SU-DHL-6 (cell line): ENCODE data around the gene TMEM9.

Experiments used
- H2AFZ ChIP-seq: fragments of 200-600 bp; sonication (generic); 2 replicates; pipeline ENCODE4 v1.6.1; 2014; ENCODE audit warnings: low read depth, mild to moderate bottlenecking, moderate library complexity, mixed read lengths, antibody characterized with exemption, low read length; ENCODE audit not compliant: severe bottlenecking
- H3F3A ChIP-seq: fragments of 200-600 bp; shearing (Covaris generic); 2 replicates; pipeline ENCODE4 v1.6.0; 2016; ENCODE audit warnings: antibody characterized with exemption, mild to moderate bottlenecking; ENCODE audit not compliant: insufficient read depth
- H3K27ac ChIP-seq: fragments of 200-600 bp; sonication (generic); 2 replicates; pipeline ENCODE4 v1.5.1; 2016; ENCODE audit warnings: low read depth, mild to moderate bottlenecking, low read length, moderate library complexity, mixed read lengths
- H3K27me3 ChIP-seq: fragments of 200-600 bp; sonication (generic), shearing (Covaris generic); 2 replicates; pipeline ENCODE4 v1.6.0; 2014; ENCODE audit warnings: mild to moderate bottlenecking, low read length
- H3K36me3 ChIP-seq: fragments of 200-600 bp; sonication (generic); 2 replicates; pipeline ENCODE4 v1.6.1; 2014; ENCODE audit warnings: mild to moderate bottlenecking, low read length, mixed read lengths
- H3K4me2 ChIP-seq: fragments of 300-600, 200-600 bp; shearing (Covaris generic), sonication (generic); 2 replicates; pipeline ENCODE4 v1.6.0; 2014; ENCODE audit warnings: low read length, low read depth, mild to moderate bottlenecking; ENCODE audit not compliant: poor library complexity, severe bottlenecking
- H3K4me3 ChIP-seq: fragments of 200-600 bp; sonication (generic); 2 replicates; pipeline ENCODE4 v1.5.1; 2014; ENCODE audit warnings: antibody characterized with exemption, low read length, mild to moderate bottlenecking, mixed read lengths; ENCODE audit not compliant: insufficient read depth, poor library complexity, severe bottlenecking
- H3K79me2 ChIP-seq: fragments of 200-600 bp; sonication (generic); 2 replicates; pipeline ENCODE4 v1.6.1; 2014; ENCODE audit warnings: mild to moderate bottlenecking, low read length, moderate library complexity; ENCODE audit not compliant: insufficient read depth
- H3K9ac ChIP-seq: fragments of 200-600 bp; sonication (generic); 2 replicates; pipeline ENCODE4 v1.7.0; 2014; ENCODE audit warnings: mild to moderate bottlenecking, low read length
- H3K9me2 ChIP-seq: fragments of 200-600 bp; sonication (generic); replicated peaks from 2 replicates; pipeline ENCODE4 v1.6.1; 2014; ENCODE audit warnings: low read length; ENCODE audit not compliant: insufficient read depth
- H3K9me3 ChIP-seq: fragments of 200-600 bp; sonication (generic); 2 replicates; pipeline ENCODE4 v1.6.1; 2014; ENCODE audit warnings: low read length, mixed read lengths; ENCODE audit not compliant: insufficient read depth
- H4K20me1 ChIP-seq: fragments of 200-600 bp; sonication (generic); 2 replicates; pipeline ENCODE4 v1.6.1; 2014; ENCODE audit warnings: low read depth, mild to moderate bottlenecking, antibody characterized with exemption, low read length, moderate library complexity, mixed read lengths
- EZH2phosphoT487 ChIP-seq: fragments of 200-600 bp; sonication (generic), shearing (Covaris generic); conservative IDR thresholded peaks from 2 replicates; pipeline ENCODE4 v1.6.1; 2018; ENCODE audit warnings: mild to moderate bottlenecking, antibody characterized with exemption, low read length, moderate library complexity, mixed read lengths
- TF ChIP-seq, protein P1 (sequence below): fragments of 200-600 bp; sonication (generic); IDR thresholded peaks from one replicate; pipeline ENCODE4 v1.5.1; 2017; ENCODE audit warnings: antibody characterized with exemption, mild to moderate bottlenecking, low read length, moderate library complexity; ENCODE audit not compliant: insufficient read depth, poor library complexity, severe bottlenecking

Gene TMEM9

DNA sequence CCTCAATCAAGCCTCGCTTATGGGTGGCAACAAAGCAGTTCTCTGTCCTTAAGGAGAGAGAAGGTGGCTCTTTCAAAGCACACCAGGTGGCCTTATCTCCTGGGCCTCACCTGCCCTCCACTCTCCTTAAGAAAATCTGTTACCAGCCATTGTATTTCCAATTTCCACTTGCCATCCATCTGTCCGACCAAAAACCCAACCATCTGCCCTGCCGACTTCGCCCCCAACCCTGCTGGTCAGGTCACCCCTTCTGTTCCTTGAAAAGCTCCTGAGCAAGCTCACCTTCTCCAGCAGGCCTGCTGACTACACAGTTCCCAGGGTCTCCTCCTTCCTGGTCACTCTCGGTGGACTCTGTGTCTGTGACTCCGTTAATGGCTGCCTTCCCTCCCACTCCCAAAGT, 35.7 kb upstream of the TMEM9 start:
- Histone ChIP-seq H3K9ac (no peak overlapping the region), H4K20me1 (no peaks in the 10 kb centered on the region), H3K4me2 (no peak overlapping the region), H2AFZ (no peak overlapping the region), H3K4me3 (no peak overlapping the region), H3K27ac (no peak overlapping the region), H3K27me3 (no peaks in the 10 kb centered on the region), H3K9me2 (no peaks in the 10 kb centered on the region), H3F3A (no peaks in the 10 kb centered on the region), H3K36me3 (no peaks in the 10 kb centered on the region), H3K79me2 (no peaks in the 10 kb centered on the region), H3K9me3 (no peaks in the 10 kb centered on the region)
- TF ChIP-seq EZH2phosphoT487 = no peak
- TF ChIP-seq, protein P1, sequence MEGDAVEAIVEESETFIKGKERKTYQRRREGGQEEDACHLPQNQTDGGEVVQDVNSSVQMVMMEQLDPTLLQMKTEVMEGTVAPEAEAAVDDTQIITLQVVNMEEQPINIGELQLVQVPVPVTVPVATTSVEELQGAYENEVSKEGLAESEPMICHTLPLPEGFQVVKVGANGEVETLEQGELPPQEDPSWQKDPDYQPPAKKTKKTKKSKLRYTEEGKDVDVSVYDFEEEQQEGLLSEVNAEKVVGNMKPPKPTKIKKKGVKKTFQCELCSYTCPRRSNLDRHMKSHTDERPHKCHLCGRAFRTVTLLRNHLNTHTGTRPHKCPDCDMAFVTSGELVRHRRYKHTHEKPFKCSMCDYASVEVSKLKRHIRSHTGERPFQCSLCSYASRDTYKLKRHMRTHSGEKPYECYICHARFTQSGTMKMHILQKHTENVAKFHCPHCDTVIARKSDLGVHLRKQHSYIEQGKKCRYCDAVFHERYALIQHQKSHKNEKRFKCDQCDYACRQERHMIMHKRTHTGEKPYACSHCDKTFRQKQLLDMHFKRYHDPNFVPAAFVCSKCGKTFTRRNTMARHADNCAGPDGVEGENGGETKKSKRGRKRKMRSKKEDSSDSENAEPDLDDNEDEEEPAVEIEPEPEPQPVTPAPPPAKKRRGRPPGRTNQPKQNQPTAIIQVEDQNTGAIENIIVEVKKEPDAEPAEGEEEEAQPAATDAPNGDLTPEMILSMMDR = no peak

DNA sequence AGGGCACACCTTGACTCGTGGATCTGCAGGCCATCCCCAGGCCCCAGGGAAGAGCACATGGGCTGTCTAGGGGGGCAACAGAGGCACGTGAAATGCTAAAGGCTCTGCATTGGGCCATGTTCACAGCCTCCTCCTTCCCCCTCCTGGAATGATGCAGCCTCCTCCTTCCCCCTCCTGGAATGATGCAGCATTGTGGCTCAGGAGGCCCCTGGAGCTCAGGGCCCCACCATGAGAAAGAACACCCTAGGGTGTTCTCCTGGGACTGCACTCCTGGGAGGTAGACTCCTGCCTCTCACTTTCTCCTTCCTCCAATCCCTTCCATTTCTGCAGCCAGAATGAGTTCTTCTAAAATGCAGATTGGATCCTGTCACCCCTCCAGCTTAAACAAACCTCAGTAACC, 34.8 kb upstream of the TMEM9 start:
- no peaks in the 10 kb centered on the region for H3K9me3 ChIP-seq
- no peaks in the 10 kb centered on the region for H3K79me2 ChIP-seq
- H3K27me3 ChIP-seq = no peaks in the 10 kb centered on the region
- H3K36me3 ChIP-seq = no peaks in the 10 kb centered on the region
- H3K9me2 ChIP-seq = no peaks in the 10 kb centered on the region
- TF ChIP-seq, protein P1 = no peak
- no peak for TF ChIP-seq EZH2phosphoT487
- H4K20me1 ChIP-seq = no peaks in the 10 kb centered on the region
- no peaks in the 10 kb centered on the region for H3F3A ChIP-seq
- H3K27ac ChIP-seq = no peak overlapping the region
- no peak overlapping the region for H3K4me3 ChIP-seq
- H2AFZ ChIP-seq = no peak overlapping the region
- no peak overlapping the region for H3K4me2 ChIP-seq
- H3K9ac ChIP-seq = no peak overlapping the region

DNA sequence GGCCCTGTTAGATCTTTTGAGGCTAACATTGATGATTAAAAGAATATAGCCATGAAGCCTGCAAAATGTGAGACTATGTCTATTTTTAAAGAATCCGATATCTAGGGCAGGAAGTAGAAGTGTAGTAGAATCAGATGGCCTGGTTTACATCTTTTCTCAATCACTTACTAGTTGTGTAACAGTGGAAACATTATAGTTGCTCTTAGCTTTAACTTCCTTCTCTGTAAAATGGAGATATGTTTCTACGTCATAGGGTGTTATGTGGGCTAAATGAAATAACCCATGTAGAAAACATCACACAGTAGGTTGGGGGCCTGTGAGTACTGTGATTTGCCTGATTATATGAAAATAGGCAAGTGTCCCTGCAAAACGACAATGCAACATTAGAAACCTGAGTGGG, 31.9 kb upstream of the TMEM9 start:
- Histone ChIP-seq H3F3A (no peaks in the 10 kb centered on the region), H3K79me2 (no peaks in the 10 kb centered on the region), H3K4me3 (no peak overlapping the region), H3K27me3 (no peaks in the 10 kb centered on the region), H2AFZ (no peak overlapping the region), H3K9me2 (no peaks in the 10 kb centered on the region), H3K27ac (no peak overlapping the region), H3K9ac (no peak overlapping the region), H3K4me2 (no peak overlapping the region), H3K9me3 (no peaks in the 10 kb centered on the region), H4K20me1 (no peaks in the 10 kb centered on the region), H3K36me3 (no peaks in the 10 kb centered on the region)
- no peak for TF ChIP-seq EZH2phosphoT487
- TF ChIP-seq, protein P1 = no peak
